Neural progenitor cell (in vitro differentiated cells): Measurements from ENCODE around the gene DLG2. TPM values are rescaled to one million over a fixed set of nuclear protein-coding genes. Genes with fewer than 3 reads are reported as not detected.
A peak's percentile ranks its signal among the peaks of the same experiment; 100 is the strongest.

ENCODE experiments used
- DNase-seq: peaks from one replicate; pipeline ENCODE4 v3.0.0-alpha.2; 2016; ENCODE audit warnings: low spot score
- H2AFZ ChIP-seq: fragments of 200-600 bp; sonication (generic); replicated peaks from 2 replicates; pipeline ENCODE4 v1.6.1; 2016; ENCODE audit warnings: antibody characterized with exemption
- H3F3A ChIP-seq: fragments of 200-600 bp; sonication (generic); 2 replicates; pipeline ENCODE4 v1.6.1; 2016; ENCODE audit warnings: antibody characterized with exemption, low read depth
- H3K27ac ChIP-seq: fragments of 200-600 bp; sonication (generic); 2 replicates; pipeline ENCODE4 v1.5.1; 2016; ENCODE audit warnings: mild to moderate bottlenecking
- H3K27me3 ChIP-seq: fragments of 200-600 bp; sonication (generic); 2 replicates; pipeline ENCODE4 v1.6.1; 2016; ENCODE audit warnings: mild to moderate bottlenecking, moderate library complexity
- H3K36me3 ChIP-seq: fragments of 200-600 bp; sonication (generic); 2 replicates; pipeline ENCODE4 v1.5.1; 2016
- H3K4me1 ChIP-seq: fragments of 200-600 bp; sonication (generic); 2 replicates; pipeline ENCODE4 v1.6.1; 2016; ENCODE audit warnings: mixed run types
- H3K4me2 ChIP-seq: fragments of 200-600 bp; sonication (generic); 2 replicates; pipeline ENCODE4 v1.6.1; 2016
- H3K4me3 ChIP-seq: fragments of 200-600 bp; sonication (generic); 2 replicates; pipeline ENCODE4 v1.5.1; 2016
- H3K79me2 ChIP-seq: fragments of 200-600 bp; sonication (generic); 2 replicates; pipeline ENCODE4 v1.6.1; 2016; ENCODE audit warnings: low read depth
- H3K9ac ChIP-seq: fragments of 200-600 bp; sonication (generic); 2 replicates; pipeline ENCODE4 v1.6.1; 2016
- H3K9me3 ChIP-seq: fragments of 200-600 bp; sonication (generic); 2 replicates; pipeline ENCODE4 v1.5.1; 2016; ENCODE audit warnings: low read depth
- H4K20me1 ChIP-seq: fragments of 200-600 bp; sonication (generic); 2 replicates; pipeline ENCODE4 v1.6.1; 2016; ENCODE audit warnings: low read depth
- H3K27ac Mint-ChIP-seq: 3 replicates; pipeline ENCODE4 v1.8.0; 2021; ENCODE audit warnings: mixed read lengths
- H3K27me3 Mint-ChIP-seq: 2 replicates; pipeline ENCODE4 v1.8.0; 2022; ENCODE audit warnings: low read depth, mild to moderate bottlenecking, inconsistent platforms, moderate library complexity, mixed read lengths; ENCODE audit not compliant: insufficient read depth
- H3K36me3 Mint-ChIP-seq: 3 replicates; pipeline ENCODE4 v1.8.0; 2021; ENCODE audit warnings: mixed read lengths
- H3K4me1 Mint-ChIP-seq: 3 replicates; pipeline ENCODE4 v1.8.0; 2021; ENCODE audit warnings: mixed read lengths
- H3K4me3 Mint-ChIP-seq: 3 replicates; pipeline ENCODE4 v1.8.0; 2021; ENCODE audit warnings: mild to moderate bottlenecking, moderate library complexity, mixed read lengths
- H3K9me3 Mint-ChIP-seq: 3 replicates; pipeline ENCODE4 v1.8.0; 2020; ENCODE audit warnings: mixed read lengths
- CTCF ChIP-seq: fragments of 200-600 bp; sonication (generic); IDR thresholded peaks from 2 replicates; pipeline ENCODE4 v1.5.1; 2017; ENCODE audit warnings: antibody characterized with exemption, mild to moderate bottlenecking
- EZH2 ChIP-seq: fragments of 200-600 bp; sonication (generic); IDR thresholded peaks from 2 replicates; pipeline ENCODE4 v1.6.1; 2017; ENCODE audit warnings: antibody characterized with exemption, mild to moderate bottlenecking, moderate library complexity
- EZH2phosphoT487 ChIP-seq: fragments of 200-600 bp; sonication (generic); IDR thresholded peaks from 2 replicates; pipeline ENCODE4 v1.6.1; 2017; ENCODE audit warnings: antibody characterized with exemption
- total RNA-seq: library from RNA; depleted of rRNA; stranded (reverse); fragments of >200 nt; gene quantifications from 2 replicates; pipeline ENCODE4 v1.2.3, GENCODE V29; 2015; ENCODE audit warnings: low replicate concordance

DLG2 gene
- total RNA-seq, 1 donor from 2014 or later, result 7.5 TPM

DNA sequence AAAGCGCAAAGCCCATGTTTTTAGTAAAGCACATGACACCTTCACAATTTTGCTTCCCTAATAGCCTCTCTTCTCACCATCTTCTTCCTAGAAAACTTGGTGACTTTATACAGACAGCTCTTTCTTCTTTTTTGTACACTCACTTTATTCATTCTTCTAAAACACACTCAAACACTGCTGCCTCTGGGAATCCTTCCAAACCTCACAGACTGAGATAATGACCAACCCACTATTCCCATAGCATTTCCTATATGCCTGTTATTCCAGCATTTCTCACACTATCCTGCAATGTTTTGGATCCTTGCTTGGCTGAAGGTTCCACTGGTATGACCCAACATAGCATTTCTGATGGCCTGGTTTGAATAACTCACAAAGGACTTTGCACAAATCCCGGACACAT, 1898.9 kb downstream of the DLG2 start:
- Histone ChIP-seq H3K9me3 (no peaks in the 10 kb centered on the region), H3K9ac (no peak overlapping the region), H3K4me1 (peaks cover 21% of the 10 kb centered on the region), H3K4me2 (no peak overlapping the region), H2AFZ (no peak overlapping the region), H3K27ac (no peak overlapping the region), H3K36me3 (no peaks in the 10 kb centered on the region), H3F3A (peaks cover 14% of the 10 kb centered on the region), H3K79me2 (no peaks in the 10 kb centered on the region), H3K4me3 (no peak overlapping the region), H3K27me3 (no peaks in the 10 kb centered on the region), H4K20me1 (no peaks in the 10 kb centered on the region)
- Mint-ChIP-seq H3K27me3 (no peaks in the 10 kb centered on the region), H3K9me3 (no peaks in the 10 kb centered on the region), H3K4me3 (no peak overlapping the region), H3K27ac (no peak overlapping the region), H3K36me3 (no peaks in the 10 kb centered on the region), H3K4me1 (peaks cover 25% of the 10 kb centered on the region)
- TF ChIP-seq CTCF (no peak), EZH2phosphoT487 (no peak), EZH2 (no peak)
- DNase-seq, result no peak

- TF ChIP-seq EZH2phosphoT487 (no peak), EZH2 (no peak), CTCF (no peak)
- H3K9me3 ChIP-seq, result no peaks in the 10 kb centered on the region
- Mint-ChIP-seq H3K9me3 (no peaks in the 10 kb centered on the region), H3K36me3 (no peaks in the 10 kb centered on the region), H3K4me3 (no peak overlapping the region), H3K4me1 (peaks cover 29% of the 10 kb centered on the region), H3K27ac (no peak overlapping the region), H3K27me3 (peaks cover under 1% of the 10 kb centered on the region)
- peaks cover 14% of the 10 kb centered on the region for H3F3A ChIP-seq
- H4K20me1 ChIP-seq, result no peaks in the 10 kb centered on the region
- H3K9ac ChIP-seq, result no peak overlapping the region
- H3K36me3 ChIP-seq, result no peaks in the 10 kb centered on the region
- no peaks in the 10 kb centered on the region for H3K27me3 ChIP-seq
- no peak overlapping the region for H3K27ac ChIP-seq
- no peak overlapping the region for H3K4me2 ChIP-seq
- no peak overlapping the region for H3K4me3 ChIP-seq
- peaks cover 21% of the 10 kb centered on the region for H3K4me1 ChIP-seq
- H3K79me2 ChIP-seq, result no peaks in the 10 kb centered on the region
- DNase-seq, result no peak
- no peak overlapping the region for H2AFZ ChIP-seq
These were observed 1899.9 kb downstream of the DLG2 start for GRCh38 chr11:83727251-83727650.

DNA sequence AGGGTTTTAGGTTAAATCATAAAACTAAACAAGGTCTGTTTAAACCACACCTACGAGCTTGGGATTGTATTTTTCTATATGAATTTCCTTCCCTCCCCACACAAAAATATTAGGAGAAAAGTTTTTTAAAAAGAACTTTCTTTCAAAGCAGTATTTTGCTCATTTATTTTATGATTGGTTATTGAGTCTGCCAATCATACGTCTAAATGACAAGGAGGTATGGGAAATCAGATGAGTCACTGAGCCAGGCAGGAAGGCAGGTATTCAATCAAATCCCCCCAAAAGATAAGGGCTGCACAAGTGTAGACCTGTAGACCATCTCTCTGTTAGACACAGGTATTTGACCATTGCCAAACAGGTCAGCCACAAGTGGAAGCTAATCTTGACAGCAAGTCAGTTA, 1900.8 kb downstream of the DLG2 start:
- no peaks in the 10 kb centered on the region for H3K27me3 ChIP-seq
- peaks cover 21% of the 10 kb centered on the region for H3K4me1 ChIP-seq
- H3K9me3 ChIP-seq, result no peaks in the 10 kb centered on the region
- peak overlapping the region; percentile 18 for H3K27ac Mint-ChIP-seq
- peaks cover 33% of the 10 kb centered on the region for H3K4me1 Mint-ChIP-seq
- no peak overlapping the region for H3K4me3 ChIP-seq
- no peak overlapping the region for H3K4me3 Mint-ChIP-seq
- no peaks in the 10 kb centered on the region for H3K9me3 Mint-ChIP-seq
- H3K36me3 ChIP-seq, result no peaks in the 10 kb centered on the region
- H3K4me2 ChIP-seq, result no peak overlapping the region
- no peak for DNase-seq
- H3K79me2 ChIP-seq, result no peaks in the 10 kb centered on the region
- no peak overlapping the region for H3K27ac ChIP-seq
- H3F3A ChIP-seq, result peaks cover 14% of the 10 kb centered on the region
- H2AFZ ChIP-seq, result no peak overlapping the region
- H3K9ac ChIP-seq, result no peak overlapping the region
- no peaks in the 10 kb centered on the region for H4K20me1 ChIP-seq
- TF ChIP-seq EZH2phosphoT487, result no peak
- TF ChIP-seq EZH2, result no peak
- no peak for TF ChIP-seq CTCF
- H3K36me3 Mint-ChIP-seq, result no peaks in the 10 kb centered on the region
- H3K27me3 Mint-ChIP-seq, result peaks cover 2% of the 10 kb centered on the region
